PC-9 (cell line): ENCODE results near the gene DGCR2. TPM values are rescaled to one million over a fixed set of nuclear protein-coding genes. Genes with fewer than 3 reads are reported as not detected.

Experiments
- BruUV-seq: library from RNA; stranded (reverse); fragments of 400-500 nt; replicated peaks from 2 replicates; lab custom pipeline; 2021; lab: Mats Ljungman, UMichigan
- CTCF ChIA-PET: fragments of 300-600 bp; sonication (Branson Sonifier 250); formaldehyde crosslinking; loops from one replicate; lab custom pipeline; 2022; ENCODE audit warnings: antibody characterized with exemption; lab: Charles Lee
- POLR2A ChIA-PET: fragments of 300-600 bp; sonication (Branson Sonifier 250); formaldehyde crosslinking; loops from one replicate; lab custom pipeline; 2022; ENCODE audit warnings: antibody characterized with exemption; ENCODE audit not compliant: unreplicated experiment; lab: Charles Lee
- DNase-seq, 2 experiments: peaks; one replicate each; pipeline versions ENCODE4 v3.0.0 to v3.0.0-alpha.2; 2015 to 2022; ENCODE audit warnings: mixed read lengths in 1 of 2
- H2AFZ ChIP-seq: fragments of 200-600 bp; sonication (generic); 2 replicates; pipeline ENCODE4 v1.8.1; 2017; ENCODE audit warnings: antibody characterized with exemption
- H3F3A ChIP-seq: fragments of 200-600 bp; sonication (generic); 2 replicates; pipeline ENCODE4 v1.8.1; 2017; ENCODE audit warnings: antibody characterized with exemption, mild to moderate bottlenecking, low read depth; ENCODE audit not compliant: insufficient read depth
- H3K27ac ChIP-seq: fragments of 200-600 bp; sonication (generic); 2 replicates; pipeline ENCODE4 v1.6.1; 2016; ENCODE audit warnings: mixed run types
- H3K27me3 ChIP-seq: fragments of 200-600 bp; sonication (generic); 2 replicates; pipeline ENCODE4 v1.6.1; 2016; ENCODE audit warnings: low read depth, mixed run types; ENCODE audit not compliant: insufficient read depth
- H3K36me3 ChIP-seq: fragments of 200-600 bp; sonication (generic); 2 replicates; pipeline ENCODE4 v1.6.1; 2016; ENCODE audit warnings: low read depth, mixed run types
- H3K4me1 ChIP-seq: fragments of 200-600 bp; sonication (generic); replicated peaks from 2 replicates; pipeline ENCODE4 v1.6.1; 2016; ENCODE audit warnings: mixed run types; ENCODE audit not compliant: insufficient read depth
- H3K4me2 ChIP-seq: fragments of 200-600 bp; sonication (generic); 2 replicates; pipeline ENCODE4 v1.6.1; 2017; ENCODE audit warnings: mixed run types
- H3K4me3 ChIP-seq: fragments of 200-600 bp; sonication (generic); 2 replicates; pipeline ENCODE4 v1.6.1; 2016; ENCODE audit warnings: mixed run types
- H3K79me2 ChIP-seq: fragments of 200-600 bp; sonication (generic); 2 replicates; pipeline ENCODE4 v1.6.1; 2017; ENCODE audit warnings: low read depth, mixed run types
- H3K9me2 ChIP-seq: fragments of 200-600 bp; sonication (generic); 2 replicates; pipeline ENCODE4 v1.8.1; 2017; ENCODE audit warnings: mild to moderate bottlenecking; ENCODE audit not compliant: insufficient read depth
- H3K9me3 ChIP-seq: fragments of 200-600 bp; sonication (generic); 2 replicates; pipeline ENCODE4 v1.8.1; 2016; ENCODE audit warnings: low read depth; ENCODE audit not compliant: insufficient read depth
- H4K20me1 ChIP-seq: fragments of 200-600 bp; sonication (generic); 2 replicates; pipeline ENCODE4 v1.8.1; 2017; ENCODE audit not compliant: insufficient read depth
- CTCF ChIP-seq: fragments of 200-600 bp; sonication (generic); conservative IDR thresholded peaks from 2 replicates; pipeline ENCODE4 v1.6.1; 2017; ENCODE audit warnings: mixed run types, antibody characterized with exemption, mild to moderate bottlenecking, moderate library complexity
- EZH2 ChIP-seq: fragments of 200-600 bp; sonication (generic); IDR thresholded peaks from 2 replicates; pipeline ENCODE4 v1.8.0; 2017; ENCODE audit warnings: antibody characterized with exemption, low read depth
- intact Hi-C: fragments of 100-400 bp; cut with micrococcal nuclease; formaldehyde crosslinking; loops from one replicate; pipeline ENCODE4 v1.10.0; 2022; ENCODE audit not compliant: unreplicated experiment
- total RNA-seq: library from RNA; stranded (reverse); gene quantifications from 2 replicates; pipeline ENCODE4 v1.2.3, GENCODE V29; 2021

Gene DGCR2
- total RNA-seq, 1 experiment from 2014 or later = 37.6 TPM

- Histone ChIP-seq H3K27ac (no peak overlapping the region), H3K4me1 (peaks cover 5% of the 10 kb centered on the region; the same call in 1 of the 2 replicates), H3K9me3 (no peaks in the 10 kb centered on the region), H3K27me3 (peaks cover 8% of the 10 kb centered on the region), H4K20me1 (no peaks in the 10 kb centered on the region), H3K79me2 (peaks cover 21% of the 10 kb centered on the region), H2AFZ (no peak overlapping the region), H3K36me3 (no peaks in the 10 kb centered on the region), H3F3A (peaks cover under 1% of the 10 kb centered on the region; the same call in 1 of the 2 replicates), H3K4me2 (no peak overlapping the region), H3K9me2 (no peaks in the 10 kb centered on the region), H3K4me3 (no peak overlapping the region)
- ChIA-PET POLR2A (no interaction called here), CTCF (no interaction called here)
- intact Hi-C loops = no loop called here
- TF ChIP-seq EZH2 (no peak), CTCF (no peak)
- no peak for DNase-seq
- BruUV-seq = no TSS peak
Measured at GRCh38 chr22:19147195-19147780, 25.1 kb upstream of the DGCR2 start.

- no peak overlapping the region for H3K27ac ChIP-seq
- peaks cover 4% of the 10 kb centered on the region; the same call in 1 of the 2 replicates for H3F3A ChIP-seq
- H3K4me2 ChIP-seq = no peak overlapping the region
- H3K4me1 ChIP-seq = peaks cover 5% of the 10 kb centered on the region; the same call in 1 of the 2 replicates
- BruUV-seq = no TSS peak
- TF ChIP-seq CTCF (no peak), EZH2 (no peak)
- intact Hi-C loops = no loop called here
- H2AFZ ChIP-seq = no peak overlapping the region
- H3K79me2 ChIP-seq = peaks cover 21% of the 10 kb centered on the region
- no peaks in the 10 kb centered on the region for H3K9me3 ChIP-seq
- no peaks in the 10 kb centered on the region for H3K9me2 ChIP-seq
- H3K4me3 ChIP-seq = no peak overlapping the region
- H3K36me3 ChIP-seq = peaks cover 2% of the 10 kb centered on the region; the same call in 1 of the 2 replicates
- H3K27me3 ChIP-seq = no peaks in the 10 kb centered on the region; the same call in 1 of the 2 replicates
- ChIA-PET POLR2A (no interaction called here), CTCF (no interaction called here)
- no peak for DNase-seq
- no peaks in the 10 kb centered on the region for H4K20me1 ChIP-seq
Measured at GRCh38 chr22:19146215-19146968, 24.2 kb upstream of the DGCR2 start.

- BruUV-seq = TSS peak; percentile 57
- H3K27ac ChIP-seq = no peak overlapping the region
- peak overlapping the region; percentile 98 for H3K4me3 ChIP-seq
- peaks cover 21% of the 10 kb centered on the region for H3K79me2 ChIP-seq
- H3K4me1 ChIP-seq = peaks cover 5% of the 10 kb centered on the region; the same call in 1 of the 2 replicates
- TF ChIP-seq EZH2 (no peak), CTCF (no peak)
- H3K9me2 ChIP-seq = no peaks in the 10 kb centered on the region
- no peaks in the 10 kb centered on the region for H3K27me3 ChIP-seq
- CTCF ChIA-PET = interaction anchor here (0.5 to 1.4 kb wide), 5 partner anchors 23 to 486 kb away, joined by 3 to 4 read pairs (median 3); partner anchors contain the start of gene SLC25A1
- H2AFZ ChIP-seq = peak overlapping the region; percentile 93
- no peak for DNase-seq
- no peaks in the 10 kb centered on the region for H3K9me3 ChIP-seq
- peaks cover 3% of the 10 kb centered on the region; the same call in 1 of the 2 replicates for H3K36me3 ChIP-seq
- peak overlapping the region; percentile 90 for H3K4me2 ChIP-seq
- no peaks in the 10 kb centered on the region for H4K20me1 ChIP-seq
- POLR2A ChIA-PET = interaction anchor here (0.6 kb wide), 1 partner anchor 34 kb away, joined by 3 read pairs; the partner anchor contains the start of gene SLC25A1
- intact Hi-C loops = loop anchor here (1.0 kb wide), 1 partner anchor 486 kb away; no protein-coding TSS in a partner anchor
- H3F3A ChIP-seq = peaks cover 4% of the 10 kb centered on the region; the same call in 1 of the 2 replicates
Measured at GRCh38 chr22:19143967-19144400, 21.8 kb upstream of the DGCR2 start.
